ENCODE measurements around the gene BCL2L2.
"Not testable (repeated sequence)": the region's sequence is repeated elsewhere in the genome, so short reads cannot be mapped to it uniquely, and the experiment has no call there.

BCL2L2 gene, protein sequence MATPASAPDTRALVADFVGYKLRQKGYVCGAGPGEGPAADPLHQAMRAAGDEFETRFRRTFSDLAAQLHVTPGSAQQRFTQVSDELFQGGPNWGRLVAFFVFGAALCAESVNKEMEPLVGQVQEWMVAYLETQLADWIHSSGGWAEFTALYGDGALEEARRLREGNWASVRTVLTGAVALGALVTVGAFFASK

DNA sequence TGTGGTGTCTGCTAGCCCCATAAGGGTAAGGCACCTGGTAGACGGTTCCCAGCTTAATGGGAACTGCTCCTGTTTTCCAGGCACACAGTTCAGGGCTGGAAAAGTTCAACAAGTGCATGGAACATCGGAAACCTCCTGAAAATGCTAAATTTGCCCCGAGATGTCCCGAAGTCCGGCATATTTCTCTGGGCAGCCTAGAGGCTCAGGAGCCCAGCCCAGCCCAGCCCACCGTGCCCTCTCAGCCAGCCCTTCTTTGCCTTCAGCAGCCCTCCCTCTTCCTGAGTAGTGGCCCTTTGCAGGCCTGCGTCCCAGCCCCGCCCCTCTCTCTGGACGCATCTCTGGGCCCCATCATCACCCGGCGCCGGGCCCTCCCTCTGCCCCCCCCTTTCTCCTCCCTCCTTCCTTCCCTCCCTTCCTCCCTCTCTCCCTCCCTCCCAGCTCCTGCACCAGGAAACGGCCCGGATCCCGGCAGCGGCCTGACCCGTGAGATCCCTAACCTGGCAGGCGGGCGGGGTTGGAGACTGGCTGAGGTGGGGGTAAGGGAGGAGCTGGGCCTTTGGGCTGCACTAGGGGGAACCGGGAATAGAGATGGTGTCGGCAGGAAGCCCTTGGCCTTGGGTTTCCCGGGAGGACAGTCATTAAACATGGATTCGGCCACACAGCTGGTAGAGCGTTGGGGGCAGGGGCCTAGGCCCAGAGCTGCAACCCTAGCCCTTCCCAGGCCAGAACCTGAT, at the start of gene BCL2L2:
TSS of gene BCL2L2 (plus strand) at position 422 of the 734 bp plus-strand sequence. CDS start 935 bp downstream, outside the sequence.
- Histone ChIP-seq H3K9me3 (ENCODE audit: insufficient read depth, low read length) (no peaks in the 10 kb centered on the region), H2AFZ (ENCODE audit: low read depth, low read length, severe bottlenecking) (no peak within 1 kb of the TSS), H3K9ac (ENCODE audit: low read length) (no peak within 1 kb of the TSS), H3F3A (ENCODE audit: insufficient read depth) (0 out of 2 replicates have a peak, but pooled peaks cover 5% of the 10 kb centered on the region), H3K27ac (ENCODE audit: low read depth, low read length) (no peak within 1 kb of the TSS), H3K79me2 (ENCODE audit: insufficient read depth, low read length) (no peaks in the 10 kb centered on the region), H3K27me3 (ENCODE audit: low read length) (no peaks in the 10 kb centered on the region), H4K20me1 (ENCODE audit: low read depth, low read length) (no peaks in the 10 kb centered on the region), H3K36me3 (ENCODE audit: low read length) (no peaks in the 10 kb centered on the region), H3K4me3 (ENCODE audit: insufficient read depth, low read length, poor library complexity, severe bottlenecking) (no peak within 1 kb of the TSS), H3K9me2 (replicated peaks; ENCODE audit: insufficient read depth, low read length) (no peaks in the 10 kb centered on the region), H3K4me2 (ENCODE audit: low read depth, low read length, poor library complexity, severe bottlenecking) (no peak within 1 kb of the TSS)
- TF ChIP-seq EZH2phosphoT487 (conservative IDR thresholded peaks at IDR 0.05; ENCODE audit: low read length) = no peak
- TF ChIP-seq CTCF (IDR thresholded peaks at IDR 0.05; ENCODE audit: insufficient read depth, low read length, poor library complexity, severe bottlenecking) = no peak

DNA sequence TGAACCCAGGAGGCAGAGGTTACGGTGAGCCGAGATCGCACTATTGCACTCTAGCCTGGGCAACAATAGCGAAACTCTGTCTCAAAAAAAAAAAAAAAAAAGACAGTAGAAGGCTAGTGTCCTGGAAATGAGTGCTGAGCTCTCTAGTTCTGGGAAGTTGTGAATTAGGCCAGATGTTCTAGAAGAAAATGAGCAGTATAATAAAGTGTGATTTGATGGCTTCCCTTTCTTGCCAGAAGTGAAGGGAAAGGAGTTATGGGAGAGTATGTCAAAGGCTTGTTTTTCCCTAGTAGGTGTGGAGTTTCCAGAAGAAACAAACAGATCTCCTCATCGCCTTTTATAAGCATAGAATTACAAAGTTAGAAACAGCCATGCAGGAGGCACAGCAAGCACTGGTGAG, 48.4 kb upstream of the BCL2L2 start:
- no peaks in the 10 kb centered on the region for H3K27me3 ChIP-seq (ENCODE audit: low read length)
- H3F3A ChIP-seq (ENCODE audit: insufficient read depth) = no peaks in the 10 kb centered on the region
- no peaks in the 10 kb centered on the region for H3K79me2 ChIP-seq (ENCODE audit: insufficient read depth, low read length)
- H4K20me1 ChIP-seq (ENCODE audit: low read depth, low read length) = no peaks in the 10 kb centered on the region
- no peak overlapping the region for H3K4me2 ChIP-seq (ENCODE audit: low read depth, low read length, poor library complexity, severe bottlenecking)
- H3K4me3 ChIP-seq (ENCODE audit: insufficient read depth, low read length, poor library complexity, severe bottlenecking) = no peak overlapping the region
- H3K9me2 ChIP-seq (replicated peaks; ENCODE audit: insufficient read depth, low read length) = no peaks in the 10 kb centered on the region
- TF ChIP-seq EZH2phosphoT487 (conservative IDR thresholded peaks at IDR 0.05; ENCODE audit: low read length) (no peak), CTCF (IDR thresholded peaks at IDR 0.05; ENCODE audit: insufficient read depth, low read length, poor library complexity, severe bottlenecking) (no peak)
- H3K9me3 ChIP-seq (ENCODE audit: insufficient read depth, low read length) = no peaks in the 10 kb centered on the region
- no peaks in the 10 kb centered on the region for H3K36me3 ChIP-seq (ENCODE audit: low read length)
- H2AFZ ChIP-seq (ENCODE audit: low read depth, low read length, severe bottlenecking) = no peak overlapping the region
- no peak overlapping the region for H3K9ac ChIP-seq (ENCODE audit: low read length)
- H3K27ac ChIP-seq (ENCODE audit: low read depth, low read length) = no peak overlapping the region

DNA sequence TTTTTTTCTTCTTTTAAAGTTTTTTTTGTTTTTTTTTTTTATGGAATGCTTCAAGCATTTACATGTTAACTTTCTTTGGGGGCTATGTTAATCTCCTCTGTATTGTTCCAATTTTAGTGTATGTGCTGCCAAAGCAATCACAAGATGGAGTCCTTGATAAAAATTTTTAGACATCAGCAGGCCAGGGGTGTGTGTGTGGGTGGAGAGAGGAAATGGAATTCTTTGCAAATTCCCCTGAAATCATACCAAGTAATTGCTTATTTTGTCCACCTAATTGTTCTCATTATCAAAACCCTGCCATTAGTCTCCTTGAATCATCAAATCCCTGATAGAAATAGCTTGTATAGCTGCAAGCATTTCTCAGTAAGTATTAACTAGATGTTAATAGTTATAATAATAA, 47.2 kb upstream of the BCL2L2 start:
- Histone ChIP-seq H3K27ac (ENCODE audit: low read depth, low read length) (no peak overlapping the region), H3K4me3 (ENCODE audit: insufficient read depth, low read length, poor library complexity, severe bottlenecking) (no peak overlapping the region), H3K36me3 (ENCODE audit: low read length) (no peaks in the 10 kb centered on the region), H3K79me2 (ENCODE audit: insufficient read depth, low read length) (no peaks in the 10 kb centered on the region), H3K4me2 (ENCODE audit: low read depth, low read length, poor library complexity, severe bottlenecking) (no peak overlapping the region), H3K9me2 (replicated peaks; ENCODE audit: insufficient read depth, low read length) (no peaks in the 10 kb centered on the region), H4K20me1 (ENCODE audit: low read depth, low read length) (no peaks in the 10 kb centered on the region), H3F3A (ENCODE audit: insufficient read depth) (no peaks in the 10 kb centered on the region), H3K9me3 (ENCODE audit: insufficient read depth, low read length) (no peaks in the 10 kb centered on the region), H3K9ac (ENCODE audit: low read length) (no peak overlapping the region), H3K27me3 (ENCODE audit: low read length) (no peaks in the 10 kb centered on the region), H2AFZ (ENCODE audit: low read depth, low read length, severe bottlenecking) (no peak overlapping the region)
- TF ChIP-seq CTCF (IDR thresholded peaks at IDR 0.05; ENCODE audit: insufficient read depth, low read length, poor library complexity, severe bottlenecking) = no peak

DNA sequence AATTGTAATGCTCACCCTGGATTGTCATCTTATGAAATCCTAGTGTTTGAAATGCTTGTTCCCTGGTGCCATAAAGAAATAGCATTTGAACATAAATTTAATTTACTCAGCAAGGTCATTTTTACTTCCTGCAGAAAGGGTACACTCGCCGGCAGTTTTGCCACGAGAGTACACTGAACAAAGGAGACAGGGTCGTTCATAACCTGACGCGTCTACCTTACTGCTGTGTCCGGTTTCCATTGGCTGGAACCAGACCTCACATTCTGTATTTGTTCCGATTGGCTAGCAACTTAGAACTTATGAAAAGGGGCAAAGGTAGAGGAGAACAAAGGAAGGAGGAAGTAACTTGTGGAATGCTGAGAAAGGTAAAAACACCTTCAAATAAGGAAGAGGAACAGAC, 45.8 kb upstream of the BCL2L2 start:
- not testable (repeated sequence) for H4K20me1 ChIP-seq (ENCODE audit: low read depth, low read length); H3K27me3 ChIP-seq (ENCODE audit: low read length); H3K9ac ChIP-seq (ENCODE audit: low read length); H3K9me2 ChIP-seq (replicated peaks; ENCODE audit: insufficient read depth, low read length); H3K9me3 ChIP-seq (ENCODE audit: insufficient read depth, low read length); H3K27ac ChIP-seq (ENCODE audit: low read depth, low read length); H3K4me3 ChIP-seq (ENCODE audit: insufficient read depth, low read length, poor library complexity, severe bottlenecking); H2AFZ ChIP-seq (ENCODE audit: low read depth, low read length, severe bottlenecking); H3F3A ChIP-seq (ENCODE audit: insufficient read depth); H3K36me3 ChIP-seq (ENCODE audit: low read length); H3K79me2 ChIP-seq (ENCODE audit: insufficient read depth, low read length); H3K4me2 ChIP-seq (ENCODE audit: low read depth, low read length, poor library complexity, severe bottlenecking)
